ENCODE data around the gene SLCO1A2.

- TF ChIP-seq BRCA1 (IDR thresholded peaks at IDR 0.05; ENCODE audit: low read depth, low read length) (no peak), TAF1 (IDR thresholded peaks at IDR 0.05; ENCODE audit: low read depth, low read length) (no peak), POLR2AphosphoS5 (IDR thresholded peaks at IDR 0.05; ENCODE audit: low read depth, low read length) (no peak), POLR2A (IDR thresholded peaks at IDR 0.05; ENCODE audit: control extremely low read depth in 1 of 2, low read depth in 2 of 2, low read length in 2 of 2) (no peak), EP300 (IDR thresholded peaks at IDR 0.05; ENCODE audit: borderline replicate concordance in 1 of 2, low read depth in 2 of 2, low read length in 2 of 2) (no peak), CBX8 (IDR thresholded peaks at IDR 0.05; ENCODE audit: borderline replicate concordance, low read depth, low read length) (no peak), JUND (IDR thresholded peaks at IDR 0.05; ENCODE audit: low read length) (no peak), GTF2F1 (IDR thresholded peaks at IDR 0.05; ENCODE audit: borderline replicate concordance, low read depth, low read length) (no peak), CEBPB (IDR thresholded peaks at IDR 0.05; ENCODE audit: low read depth, low read length) (no peak), SUZ12 (IDR thresholded peaks at IDR 0.05; ENCODE audit: low read length) (no peak), USF2 (IDR thresholded peaks at IDR 0.05; ENCODE audit: low read length) (no peak), CHD2 (IDR thresholded peaks at IDR 0.05; ENCODE audit: low read length) (no peak)
- TF ChIP-seq, protein P1, sequence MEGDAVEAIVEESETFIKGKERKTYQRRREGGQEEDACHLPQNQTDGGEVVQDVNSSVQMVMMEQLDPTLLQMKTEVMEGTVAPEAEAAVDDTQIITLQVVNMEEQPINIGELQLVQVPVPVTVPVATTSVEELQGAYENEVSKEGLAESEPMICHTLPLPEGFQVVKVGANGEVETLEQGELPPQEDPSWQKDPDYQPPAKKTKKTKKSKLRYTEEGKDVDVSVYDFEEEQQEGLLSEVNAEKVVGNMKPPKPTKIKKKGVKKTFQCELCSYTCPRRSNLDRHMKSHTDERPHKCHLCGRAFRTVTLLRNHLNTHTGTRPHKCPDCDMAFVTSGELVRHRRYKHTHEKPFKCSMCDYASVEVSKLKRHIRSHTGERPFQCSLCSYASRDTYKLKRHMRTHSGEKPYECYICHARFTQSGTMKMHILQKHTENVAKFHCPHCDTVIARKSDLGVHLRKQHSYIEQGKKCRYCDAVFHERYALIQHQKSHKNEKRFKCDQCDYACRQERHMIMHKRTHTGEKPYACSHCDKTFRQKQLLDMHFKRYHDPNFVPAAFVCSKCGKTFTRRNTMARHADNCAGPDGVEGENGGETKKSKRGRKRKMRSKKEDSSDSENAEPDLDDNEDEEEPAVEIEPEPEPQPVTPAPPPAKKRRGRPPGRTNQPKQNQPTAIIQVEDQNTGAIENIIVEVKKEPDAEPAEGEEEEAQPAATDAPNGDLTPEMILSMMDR (IDR thresholded peaks at IDR 0.05; ENCODE audit: control extremely low read depth in 1 of 3, insufficient read depth in 1 of 3, low read depth in 1 of 3, low read length in 3 of 3), result no peak
These were observed 19.2 kb upstream of the SLCO1A2 start for GRCh38 chr12:21353948-21354347.

Measured in H1 (cell line).